Stimulated activated CD8-positive, alpha-beta memory T cell treated with anti-CD3 and anti-CD28 coated beads, Interleukin-2, amount 100 ng/mL, for 48 hours (primary cell): ENCODE results near the gene MYO18B.

ENCODE experiments used
- DNase-seq, 2 donors: peaks; one replicate each; pipeline ENCODE4 v3.0.0-alpha.2; 2020; ENCODE audit warnings: low read depth in 2 of 2

Gene MYO18B

DNA sequence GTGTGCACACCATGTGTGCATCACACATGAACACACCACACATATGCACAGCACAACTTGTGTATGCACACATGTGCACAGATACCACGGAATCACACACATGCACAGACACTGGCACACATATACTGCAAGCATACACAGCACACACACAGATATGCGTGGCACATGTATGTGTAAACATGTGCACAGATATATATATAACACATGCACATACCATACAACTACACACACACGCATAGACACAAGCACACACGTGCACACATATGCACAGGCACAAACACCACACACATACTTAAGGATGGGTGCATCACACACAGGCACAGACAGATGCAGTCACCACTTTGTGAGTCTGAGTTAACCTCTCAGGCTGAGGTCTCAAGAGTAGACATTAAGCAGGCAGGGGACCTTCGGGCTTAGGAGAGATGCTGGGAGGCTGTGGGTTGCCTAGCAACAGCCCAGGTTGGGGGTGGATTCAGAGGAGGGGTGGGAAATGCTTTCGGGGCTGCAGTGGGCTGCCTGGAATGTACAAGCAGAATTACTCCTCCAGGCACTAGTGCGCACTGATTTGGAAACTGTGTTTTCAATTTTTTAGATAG, 82.9 kb downstream of the MYO18B start:
- no peak for DNase-seq

DNA sequence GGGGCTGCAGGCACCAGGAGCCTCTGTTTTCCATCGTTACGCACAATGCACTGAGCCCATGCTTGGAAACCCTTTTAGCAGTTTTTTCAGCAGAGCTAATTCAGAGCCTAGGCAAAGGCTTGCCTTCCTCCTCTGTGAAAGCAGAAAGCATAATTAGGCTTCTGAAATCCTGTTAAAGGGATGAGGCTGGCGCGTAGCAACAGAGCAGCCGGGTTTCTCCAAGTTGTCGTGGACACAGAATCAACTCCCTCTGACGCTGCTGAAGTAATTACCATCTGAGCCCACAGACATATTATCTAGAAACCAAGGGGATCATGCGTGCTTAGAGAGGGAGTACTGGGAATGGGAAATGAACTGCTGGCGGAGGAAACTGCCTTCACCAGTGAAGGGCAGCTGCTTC, 85.4 kb downstream of the MYO18B start:
- DNase-seq: no peak

DNA sequence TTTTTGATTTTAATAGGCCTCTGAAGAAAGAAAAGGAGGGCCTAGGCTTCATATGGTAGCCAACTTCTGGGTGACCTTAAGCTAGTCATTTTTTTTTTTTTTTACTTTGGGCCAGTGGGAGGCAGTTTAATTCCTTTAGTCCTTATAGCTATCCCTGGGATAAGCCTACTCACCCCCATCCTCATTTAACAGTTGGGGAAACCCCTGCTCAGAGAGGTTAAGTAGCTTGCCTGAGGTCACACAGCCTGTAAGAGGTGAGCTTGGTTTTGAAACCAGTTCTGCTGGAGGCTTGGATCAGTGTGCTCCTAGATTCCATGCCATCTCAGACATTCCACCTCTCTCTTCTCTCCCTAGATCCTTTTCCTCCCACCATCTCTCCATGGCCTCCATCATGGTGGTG, 86.4 kb downstream of the MYO18B start:
- DNase-seq: no peak

DNA sequence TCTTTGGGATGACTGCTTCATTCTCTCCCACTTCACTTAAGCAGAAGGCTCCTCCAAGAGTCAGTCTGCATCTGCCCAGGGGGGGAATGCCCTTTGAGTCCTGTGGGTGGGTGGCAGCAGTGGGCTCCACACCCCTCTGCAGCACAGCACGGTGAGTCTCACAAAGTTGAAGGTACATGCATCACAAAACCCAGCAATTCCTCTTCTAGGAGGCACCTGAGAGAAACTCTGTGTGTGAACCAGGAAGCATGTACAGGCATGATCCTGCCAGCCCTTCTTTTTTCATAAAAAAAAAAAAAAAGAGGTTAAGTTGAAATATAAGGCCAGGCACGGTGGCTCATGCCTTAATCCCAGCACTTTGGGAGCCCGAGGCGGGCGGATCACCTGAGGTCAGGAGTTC, 87.2 kb downstream of the MYO18B start:
- no peak for DNase-seq

DNA sequence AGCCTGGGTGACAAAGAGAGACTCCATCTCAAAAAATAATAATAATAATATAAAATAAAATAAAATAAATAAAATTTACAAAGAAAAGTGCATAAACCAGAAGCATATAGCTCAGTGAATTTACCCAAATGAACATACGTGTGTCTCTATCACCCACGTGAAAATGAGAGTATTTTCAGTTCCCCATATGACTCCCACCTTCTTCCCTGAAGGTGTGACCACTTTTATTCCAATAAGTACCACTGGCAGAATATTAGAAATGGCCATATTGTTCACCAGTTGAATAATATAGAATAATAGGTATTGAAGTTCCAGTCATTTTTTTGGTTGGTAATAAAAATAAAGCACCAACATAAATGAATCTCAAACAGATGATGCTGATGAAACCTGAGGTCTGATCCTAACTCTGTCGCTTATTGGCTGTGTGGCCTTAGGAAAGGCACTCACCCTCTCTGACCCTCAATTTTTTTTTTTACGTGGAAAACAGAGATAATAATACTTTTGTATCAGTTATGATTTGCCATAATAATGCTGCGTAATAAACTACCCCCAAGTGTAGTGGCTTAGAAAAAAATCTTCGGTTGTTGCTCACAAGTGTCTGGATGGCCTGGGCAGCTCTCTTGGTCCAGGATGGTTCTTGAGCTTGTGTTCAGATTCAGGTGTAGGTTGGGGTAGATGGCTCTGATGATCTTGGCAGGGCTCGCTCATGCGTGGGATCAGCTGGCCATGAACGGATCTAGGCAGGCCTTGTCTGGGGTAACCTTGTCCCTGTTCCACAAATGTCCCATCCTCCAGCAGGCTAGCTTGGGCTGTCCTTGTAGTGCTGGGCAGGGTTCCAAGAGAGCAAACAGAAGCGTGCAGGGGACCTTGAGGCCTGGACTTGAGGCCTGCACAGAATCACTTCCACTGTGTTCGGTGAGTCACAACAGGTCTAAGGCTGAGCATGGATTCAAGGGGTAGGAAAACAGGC, 88.1 kb downstream of the MYO18B start:
- no peak for DNase-seq

DNA sequence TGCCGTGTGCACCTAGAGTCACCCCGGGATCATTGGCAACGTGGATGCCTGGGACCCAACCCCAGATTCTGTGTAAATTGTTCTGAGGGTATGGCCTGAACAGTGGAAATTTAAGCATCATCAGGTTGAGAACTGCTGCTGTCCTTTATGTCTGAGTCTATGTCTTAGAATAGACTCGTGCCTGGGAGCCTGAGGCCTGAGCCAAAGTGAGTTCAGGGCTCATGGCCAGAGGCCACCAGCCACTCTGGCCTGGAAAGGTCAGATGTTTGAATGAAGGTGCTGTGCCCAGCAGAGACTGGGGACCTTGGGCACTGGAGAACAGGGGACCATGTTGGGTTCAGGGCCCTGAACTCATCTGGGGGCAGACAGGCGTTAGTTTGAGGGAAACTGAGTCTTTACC, 91.1 kb downstream of the MYO18B start:
- no peak for DNase-seq

DNA sequence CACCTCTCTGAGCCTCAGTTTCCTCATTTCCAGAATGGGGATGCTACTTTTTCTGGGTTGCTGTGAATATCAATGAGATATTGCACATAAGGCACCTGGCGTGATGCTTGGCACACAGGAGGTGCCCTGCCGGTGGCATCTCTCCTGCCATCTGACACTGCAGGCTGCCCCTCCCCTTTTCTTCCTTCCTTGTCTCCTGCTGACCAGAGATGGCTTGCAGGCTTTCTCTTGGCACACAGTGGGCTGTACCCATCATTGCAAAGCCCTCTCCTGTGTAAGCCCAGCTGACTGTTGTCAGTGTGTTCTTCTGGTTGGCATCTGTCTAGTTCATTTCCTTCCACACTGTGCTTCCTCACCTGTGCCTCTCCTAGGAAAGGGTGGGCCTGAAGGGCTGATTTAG, 91.7 kb downstream of the MYO18B start:
- DNase-seq: no peak

DNA sequence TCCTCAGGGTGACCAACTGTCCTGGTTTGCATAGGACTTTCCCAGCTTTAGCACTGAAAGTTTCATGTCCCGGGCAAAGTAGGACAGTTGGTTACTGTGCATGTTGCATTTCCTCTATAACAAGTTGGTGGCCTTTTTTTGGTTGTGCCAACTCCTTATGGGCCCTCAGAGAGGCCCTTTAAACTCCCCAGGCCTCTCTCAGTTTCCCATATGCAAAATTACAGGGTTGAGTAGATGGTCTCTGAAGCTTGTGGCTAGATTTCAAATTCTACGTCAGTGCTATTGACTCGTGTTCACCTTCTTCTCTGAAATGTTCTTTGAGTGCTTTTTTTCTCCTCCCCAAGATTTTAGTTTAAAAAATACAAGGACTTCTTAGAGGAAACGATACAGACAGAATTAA, 92.5 kb downstream of the MYO18B start:
- no peak for DNase-seq

DNA sequence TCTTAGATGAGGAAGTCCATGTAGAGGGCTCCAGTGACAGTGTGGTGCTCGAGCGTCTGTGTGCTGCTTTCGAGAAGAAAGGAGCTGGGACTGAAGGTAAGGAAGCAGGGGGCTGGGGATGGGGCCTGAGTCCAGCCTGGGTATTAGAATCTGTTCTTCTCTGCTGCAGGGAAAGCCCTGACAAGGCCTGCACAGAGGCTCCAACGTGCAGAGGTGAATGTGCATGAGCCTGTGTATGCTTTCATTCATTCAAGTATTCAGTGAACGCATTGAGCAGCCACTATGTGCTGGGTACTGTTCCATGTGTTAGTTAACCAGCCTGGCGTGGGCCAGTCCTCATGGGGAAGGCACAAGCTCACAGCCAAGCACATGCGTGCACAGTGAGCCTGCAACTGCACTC, 93.4 kb downstream of the MYO18B start:
- DNase-seq: no peak

DNA sequence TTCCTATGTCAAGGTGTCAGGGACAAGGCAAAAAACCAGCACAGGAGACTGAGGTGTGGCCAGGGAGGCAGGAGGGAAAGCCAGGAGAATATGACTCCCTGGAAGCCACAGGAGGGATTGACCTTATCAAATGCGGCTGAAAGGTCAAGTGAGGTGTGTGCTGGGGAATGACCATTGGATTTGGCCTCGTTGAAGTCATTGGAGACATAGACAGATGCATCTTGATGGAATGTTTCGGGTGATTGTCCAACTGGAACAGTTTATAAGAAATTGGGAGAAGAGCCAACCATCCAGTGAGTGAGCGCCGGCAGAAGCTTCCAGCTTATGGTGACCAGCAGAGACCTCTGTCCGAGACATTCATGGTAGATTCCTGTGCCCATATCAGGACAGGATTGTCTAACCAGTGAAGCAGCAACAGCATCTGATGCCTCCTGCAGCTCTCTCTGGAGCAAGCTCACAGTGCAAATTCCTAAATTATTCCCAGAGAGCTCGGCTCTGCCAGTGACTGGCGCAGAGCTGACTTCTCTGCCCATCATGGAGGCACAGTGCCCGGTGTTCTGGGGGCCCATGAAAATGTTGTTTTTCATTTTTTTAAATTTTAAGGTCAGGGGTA, 95.4 kb downstream of the MYO18B start:
- no peak for DNase-seq

DNA sequence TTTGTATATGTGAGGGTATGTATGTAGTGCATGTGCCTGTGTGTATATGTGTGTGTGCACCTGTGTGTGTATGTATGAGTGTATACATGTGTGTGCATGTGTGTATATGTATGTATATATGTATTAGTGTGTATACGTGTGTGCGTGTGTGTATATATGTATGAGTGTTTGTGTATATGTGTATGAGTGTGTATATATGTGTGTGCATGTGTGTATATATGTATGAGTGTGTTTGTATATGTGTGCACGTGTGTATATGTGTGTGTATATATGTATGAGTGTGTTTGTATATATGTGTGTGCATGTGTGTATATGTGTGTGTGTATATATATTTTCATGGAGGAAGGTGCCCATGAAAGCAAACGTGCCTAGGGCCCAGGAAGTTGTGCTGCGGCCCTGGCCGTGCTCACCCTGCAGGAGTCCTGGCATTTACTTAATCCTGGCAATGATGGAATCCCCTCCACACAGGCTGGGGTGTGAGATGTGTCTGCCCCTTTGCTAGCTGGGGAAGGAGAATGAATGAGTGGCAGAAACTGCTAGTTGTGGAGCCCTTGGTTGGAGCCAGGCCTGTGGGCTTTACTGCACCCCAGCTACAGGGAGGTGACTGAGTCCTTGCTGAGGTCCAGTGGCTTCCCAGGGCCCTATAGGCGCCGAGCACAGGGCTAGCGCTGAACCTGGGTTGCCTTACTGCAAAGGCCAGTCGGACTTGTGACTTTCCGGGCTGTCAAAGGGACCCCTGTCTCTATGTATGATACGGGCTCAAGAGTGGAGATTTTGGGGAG, 97.2 kb downstream of the MYO18B start:
- no peak for DNase-seq

DNA sequence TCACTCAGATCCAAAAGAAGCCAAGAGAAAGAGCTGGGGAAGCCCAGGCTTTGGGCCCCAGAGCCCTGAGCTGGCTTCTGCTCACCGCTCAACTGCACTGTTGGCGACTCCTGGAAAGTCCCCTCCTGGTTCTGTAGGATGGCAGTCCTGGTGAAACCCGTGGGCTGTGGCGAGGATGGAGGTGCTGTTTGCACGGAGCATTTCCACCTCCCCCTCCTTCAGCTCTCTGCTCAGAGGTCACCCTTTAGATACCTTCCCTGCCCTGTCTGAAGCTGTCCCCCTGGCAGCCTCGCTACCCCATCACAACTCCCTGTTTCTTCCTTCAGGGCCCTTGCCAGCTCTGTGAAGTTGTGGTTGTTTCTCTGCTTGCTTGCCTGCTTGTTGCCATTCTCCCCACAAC, 97.8 kb downstream of the MYO18B start:
- no peak for DNase-seq

DNA sequence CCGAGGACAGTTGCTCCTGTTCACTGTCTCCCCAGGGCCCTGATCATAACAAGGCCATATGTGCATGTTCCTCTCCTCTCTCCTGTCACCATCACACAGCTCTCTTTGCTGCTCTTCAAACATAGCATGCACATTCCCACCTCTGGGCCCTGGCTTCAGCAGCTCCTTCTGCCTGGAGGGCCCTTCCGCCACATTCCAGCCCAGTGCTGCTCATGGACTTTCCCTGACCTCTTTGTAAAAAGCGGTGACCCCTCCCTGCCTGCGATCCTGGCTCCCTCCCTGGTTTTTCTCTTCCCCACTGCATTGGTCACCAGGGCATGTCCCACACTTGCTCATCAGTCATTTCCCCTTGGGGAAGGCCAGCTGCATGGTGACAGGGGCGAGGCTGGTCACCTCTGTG, 98.2 kb downstream of the MYO18B start:
- DNase-seq: no peak

DNA sequence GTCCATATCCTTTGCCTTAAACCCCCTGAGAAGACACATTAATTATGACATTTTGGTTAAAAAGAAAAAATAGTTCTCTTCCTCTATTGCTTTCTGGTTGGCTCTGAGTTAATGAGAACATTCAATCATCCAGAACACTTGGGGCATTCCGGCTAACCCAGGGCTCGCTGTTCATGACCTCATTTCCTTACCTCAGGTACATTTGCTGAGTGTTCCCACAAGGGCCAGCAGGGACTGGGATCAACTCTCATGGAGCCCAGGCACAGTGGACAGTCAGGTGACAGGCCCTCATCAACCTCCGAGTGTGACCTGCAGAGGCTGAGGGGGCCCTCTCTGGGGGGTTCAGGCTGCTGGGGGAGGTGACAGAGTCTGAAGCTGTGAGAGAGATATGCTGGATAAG, 98.9 kb downstream of the MYO18B start:
- DNase-seq: no peak

DNA sequence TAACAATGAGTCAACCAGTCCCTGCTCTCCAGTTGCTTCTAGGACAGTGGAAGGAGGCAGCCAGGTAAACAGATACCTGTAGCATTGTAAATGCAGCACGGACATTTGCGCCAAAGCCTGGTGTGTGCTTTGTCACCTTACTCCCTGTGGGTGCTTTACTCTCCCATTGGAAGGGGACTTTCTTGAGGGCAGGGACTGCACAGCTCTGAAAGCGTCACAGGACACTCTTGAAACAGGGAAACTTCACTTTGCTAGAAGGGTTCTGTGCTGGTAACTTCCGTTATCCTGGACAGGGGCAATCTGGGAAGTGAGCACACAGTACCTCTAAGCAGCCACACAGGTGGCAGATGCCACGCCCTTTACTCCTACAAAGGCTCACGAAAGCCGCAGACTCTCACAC, 99.8 kb downstream of the MYO18B start:
- DNase-seq: no peak

DNA sequence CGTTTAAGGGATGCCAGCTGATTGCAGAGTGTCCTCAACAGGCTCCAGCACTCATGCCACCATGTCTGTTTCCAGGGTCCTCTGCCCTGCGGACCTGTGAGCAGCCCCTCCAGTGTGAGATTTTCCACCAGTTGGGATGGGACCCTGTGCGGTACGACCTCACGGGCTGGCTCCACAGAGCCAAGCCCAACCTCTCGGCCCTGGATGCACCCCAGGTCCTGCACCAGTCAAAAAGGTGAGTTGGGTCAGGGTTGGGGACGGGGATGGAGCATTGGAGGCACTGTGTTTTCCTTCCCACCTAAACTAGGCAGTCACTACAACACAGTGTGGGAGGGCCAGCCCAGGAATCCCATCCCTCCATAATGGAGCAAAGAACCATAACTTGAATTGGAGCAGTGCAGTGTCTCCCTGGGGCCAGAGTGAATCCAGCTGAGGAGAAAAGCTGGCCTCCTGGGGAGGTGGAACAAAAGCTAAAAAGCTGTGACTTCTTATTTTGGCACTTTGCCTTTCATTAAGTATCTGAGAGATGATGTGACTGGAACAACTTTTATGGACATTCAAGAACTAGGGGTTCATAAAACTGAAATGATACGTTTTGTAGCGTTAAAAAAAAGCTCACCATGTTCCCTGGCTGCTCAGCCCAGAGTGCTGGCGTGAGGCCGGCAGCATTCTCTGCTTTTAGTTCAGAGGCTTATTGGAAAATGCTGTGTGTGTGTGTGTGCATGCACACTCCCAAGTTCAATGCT, 101.8 kb downstream of the MYO18B start:
- no peak for DNase-seq

DNA sequence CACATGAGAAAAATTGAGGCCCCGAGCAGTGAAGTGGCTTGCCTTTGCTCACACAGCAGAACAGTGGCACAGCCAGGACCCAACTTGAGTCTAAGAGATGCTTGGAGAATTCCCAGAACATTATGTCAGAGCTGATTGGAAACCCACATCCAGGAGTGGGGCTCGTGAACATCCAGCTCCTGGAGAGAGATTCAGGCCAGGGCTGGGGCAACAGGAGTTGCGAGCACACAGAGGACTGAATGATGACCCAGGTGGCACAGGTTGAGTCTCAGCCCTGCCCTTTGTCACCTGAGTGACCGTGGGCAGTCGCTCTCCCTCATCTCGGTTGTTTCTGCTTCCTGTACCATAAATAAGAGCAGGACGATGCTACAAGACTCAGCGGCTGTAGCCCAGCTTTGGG, 102.6 kb downstream of the MYO18B start:
- DNase-seq: no peak

DNA sequence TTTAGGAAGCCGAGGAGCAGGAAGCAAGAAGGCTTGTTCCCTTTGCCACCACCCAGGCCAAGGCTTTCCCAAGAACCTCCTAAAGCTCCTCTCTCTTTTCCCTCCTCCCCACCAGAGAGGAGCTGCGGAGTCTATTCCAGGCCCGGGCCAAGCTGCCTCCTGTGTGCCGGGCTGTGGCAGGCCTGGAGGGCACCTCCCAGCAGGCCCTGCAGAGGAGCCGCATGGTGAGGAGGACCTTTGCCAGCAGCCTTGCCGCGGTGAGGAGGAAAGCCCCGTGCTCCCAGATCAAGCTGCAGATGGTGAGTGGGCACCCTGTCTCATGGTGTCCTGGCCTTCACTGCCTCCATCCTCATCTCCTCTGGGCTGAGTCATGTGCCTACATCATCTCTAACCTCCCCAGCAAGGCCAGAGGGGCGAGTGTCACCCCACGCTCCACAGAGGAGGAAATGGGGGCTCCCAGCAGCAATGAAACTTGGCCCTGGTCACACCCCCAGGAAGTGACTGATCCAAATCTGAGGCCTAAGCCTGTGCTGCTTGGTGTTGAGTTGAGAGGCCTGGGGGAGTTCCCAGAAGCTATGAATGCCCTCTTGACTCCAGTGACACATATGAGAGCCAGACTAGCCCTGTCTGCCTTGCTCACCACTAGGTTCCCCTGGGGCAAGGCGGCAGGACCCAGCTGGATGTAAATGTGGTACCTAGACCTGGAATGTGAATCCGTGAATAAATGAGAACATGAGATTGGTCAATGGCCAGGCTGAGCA, 104.2 kb downstream of the MYO18B start:
- DNase-seq: peak in 1 of 2 donors; percentile 13

DNA sequence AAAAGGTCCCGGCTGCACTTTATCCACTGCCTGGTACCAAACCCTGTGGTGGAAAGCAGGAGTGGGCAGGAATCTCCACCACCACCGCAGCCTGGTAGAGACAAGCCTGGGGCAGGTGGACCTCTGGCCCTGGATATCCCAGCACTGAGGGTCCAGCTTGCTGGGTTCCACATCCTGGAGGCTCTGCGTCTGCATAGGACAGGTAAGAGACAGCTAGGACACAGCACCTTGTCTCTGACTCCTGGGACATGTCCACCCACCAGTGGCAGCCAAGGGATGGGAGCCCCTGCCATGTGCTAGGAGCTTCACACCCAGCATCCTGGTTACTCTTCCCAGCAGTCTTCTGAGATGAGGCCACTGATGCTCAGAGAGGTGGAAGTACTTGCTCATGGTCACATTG, 105.5 kb downstream of the MYO18B start:
- DNase-seq: no peak

DNA sequence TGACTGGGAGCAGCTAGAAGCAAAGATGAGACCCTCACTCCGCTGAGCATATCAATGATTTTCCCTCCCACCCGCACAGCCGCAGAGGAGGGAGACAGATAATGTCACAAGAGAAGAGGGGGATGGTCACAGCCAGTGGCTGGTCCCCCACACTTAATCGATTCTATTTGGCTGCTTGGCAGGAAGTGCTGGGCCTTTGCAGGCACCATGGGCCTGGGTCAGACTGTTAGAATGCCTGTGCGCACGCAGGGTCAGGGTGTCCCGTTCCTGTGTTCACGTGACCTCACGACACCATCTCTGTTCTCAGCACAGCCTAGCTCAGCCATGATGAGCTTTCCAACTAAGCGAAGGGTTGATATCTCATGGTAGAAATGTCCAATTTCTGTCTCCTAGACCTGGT, 107.0 kb downstream of the MYO18B start:
- no peak for DNase-seq

DNA sequence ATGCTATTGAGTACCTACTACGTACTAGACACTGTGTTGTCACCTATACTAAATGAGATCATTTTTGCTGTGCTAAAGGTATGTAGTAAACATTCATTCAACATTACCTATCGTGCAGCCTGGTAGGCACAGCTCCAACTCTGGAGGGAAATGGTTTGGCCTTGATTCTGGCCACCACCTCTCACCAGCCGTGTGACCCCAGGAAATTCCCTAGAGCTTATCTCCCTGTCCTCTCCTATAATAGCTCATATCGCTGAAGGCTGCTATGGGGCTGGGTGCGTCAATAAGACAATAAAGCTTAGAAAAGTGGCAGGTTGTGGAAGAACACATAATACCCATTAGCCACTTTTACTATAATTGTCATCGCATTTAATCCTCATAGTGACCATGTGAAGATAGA, 107.5 kb downstream of the MYO18B start:
- no peak for DNase-seq
